Mesendoderm (in vitro differentiated cells): ENCODE results near the gene ARID1B.

Experiments used
- DNase-seq: peaks from one replicate; pipeline ENCODE4 v3.0.0; 2013
- H2AK5ac ChIP-seq: 2 replicates; pipeline ENCODE4 v1.6.1; 2013; ENCODE audit warnings: low read length, inconsistent platforms
- H2BK120ac ChIP-seq: 2 replicates; pipeline ENCODE4 v1.6.1; 2013; ENCODE audit warnings: low read depth, mild to moderate bottlenecking, low read length, moderate library complexity, mixed read lengths
- H2BK15ac ChIP-seq: replicated peaks from 2 replicates; pipeline ENCODE4 v1.6.1; 2013; ENCODE audit warnings: low read depth, mild to moderate bottlenecking, moderate library complexity
- H2BK5ac ChIP-seq: 2 replicates; pipeline ENCODE4 v1.6.1; 2013; ENCODE audit warnings: low read length, inconsistent platforms
- H3K18ac ChIP-seq: 2 replicates; pipeline ENCODE4 v1.6.1; 2013; ENCODE audit warnings: mild to moderate bottlenecking, low read length, mixed read lengths
- H3K23ac ChIP-seq: one replicate; pipeline ENCODE4 v1.6.1; 2013; ENCODE audit warnings: low read length
- H3K27ac ChIP-seq: 2 replicates; pipeline ENCODE4 v1.5.1; 2013; ENCODE audit warnings: low read depth, mild to moderate bottlenecking, inconsistent platforms, low read length, moderate library complexity
- H3K27me3 ChIP-seq: 2 replicates; pipeline ENCODE4 v1.6.1; 2013; ENCODE audit warnings: low read length, control low read depth, mild to moderate bottlenecking, inconsistent platforms; ENCODE audit not compliant: insufficient read depth, poor library complexity
- H3K36me3 ChIP-seq: 2 replicates; pipeline ENCODE4 v1.6.1; 2013; ENCODE audit warnings: low read length, inconsistent platforms; ENCODE audit not compliant: control insufficient read depth, insufficient read depth
- H3K4ac ChIP-seq: one replicate; pipeline ENCODE4 v1.6.1; 2013; ENCODE audit warnings: low read depth, mild to moderate bottlenecking, low read length, moderate library complexity
- H3K4me1 ChIP-seq: 2 replicates; pipeline ENCODE4 v1.6.1; 2013; ENCODE audit warnings: low read depth, low read length, inconsistent platforms; ENCODE audit not compliant: control insufficient read depth
- H3K4me2 ChIP-seq: 2 replicates; pipeline ENCODE4 v1.6.1; 2013; ENCODE audit warnings: low read length
- H3K4me3 ChIP-seq: 2 replicates; pipeline ENCODE4 v1.5.1; 2013; ENCODE audit warnings: mild to moderate bottlenecking, low read length
- H3K56ac ChIP-seq: one replicate; pipeline ENCODE4 v1.6.1; 2013; ENCODE audit warnings: low read length
- H3K79me1 ChIP-seq: 2 replicates; pipeline ENCODE4 v1.6.1; 2013; ENCODE audit warnings: low read length, inconsistent platforms
- H3K79me2 ChIP-seq: 2 replicates; pipeline ENCODE4 v1.6.1; 2013; ENCODE audit warnings: mild to moderate bottlenecking, low read length; ENCODE audit not compliant: control insufficient read depth, insufficient read depth
- H3K9ac ChIP-seq: 2 replicates; pipeline ENCODE4 v1.6.1; 2013; ENCODE audit warnings: low read length, inconsistent platforms
- H4K5ac ChIP-seq: one replicate; pipeline ENCODE4 v1.6.1; 2013; ENCODE audit warnings: low read length
- H4K8ac ChIP-seq: one replicate; pipeline ENCODE4 v1.6.1; 2013; ENCODE audit warnings: low read depth, mild to moderate bottlenecking, control low read depth, low read length, moderate library complexity
- WGBS: extraction: QIAGEN DNeasy Blood & Tissue Kit; methylation state at CpG from one replicate; pipeline ENCODE4 v1.1.7; 2013; ENCODE audit warnings: low lambda C conversion rate, missing lambda C conversion rate; ENCODE audit not compliant: insufficient coverage; ENCODE audit errors: extremely low coverage; 5-methylcytosine and 5-hydroxymethylcytosine counted together

The ARID1B gene

GRCh38 chr6:156899071-156899470 is 121.9 kb downstream of the ARID1B start:
- no peak overlapping the region for H3K56ac ChIP-seq
- no peak overlapping the region for H3K18ac ChIP-seq
- no peak overlapping the region for H2BK120ac ChIP-seq
- no peak overlapping the region for H4K8ac ChIP-seq
- no peak overlapping the region for H4K5ac ChIP-seq
- no peak overlapping the region for H3K23ac ChIP-seq
- no peak overlapping the region for H3K4me3 ChIP-seq
- H2BK15ac ChIP-seq, result no peak overlapping the region
- DNase-seq, result no peak
- peaks cover 17% of the 10 kb centered on the region for H3K79me1 ChIP-seq
- no peak overlapping the region for H3K4ac ChIP-seq
- no peak overlapping the region for H2BK5ac ChIP-seq
- no peak overlapping the region for H3K9ac ChIP-seq
- no CpG with 5 or more reads among the region's 4 CpGs for WGBS
- H3K79me2 ChIP-seq, result peaks cover 31% of the 10 kb centered on the region
- no peak overlapping the region for H2AK5ac ChIP-seq
- H3K27me3 ChIP-seq, result no peaks in the 10 kb centered on the region
- H3K36me3 ChIP-seq, result no peaks in the 10 kb centered on the region
- no peaks in the 10 kb centered on the region for H3K4me1 ChIP-seq
- no peak overlapping the region for H3K27ac ChIP-seq
- H3K4me2 ChIP-seq, result no peak overlapping the region

- Histone ChIP-seq H3K23ac (no peak overlapping the region), H2AK5ac (no peak overlapping the region), H3K9ac (no peak overlapping the region), H2BK15ac (no peak overlapping the region), H3K18ac (no peak overlapping the region), H3K79me2 (peaks cover 31% of the 10 kb centered on the region), H3K27me3 (no peaks in the 10 kb centered on the region), H3K4me2 (no peak overlapping the region), H3K4me1 (no peaks in the 10 kb centered on the region), H3K56ac (no peak overlapping the region), H2BK5ac (no peak overlapping the region), H3K4ac (no peak overlapping the region), H4K5ac (no peak overlapping the region), H3K36me3 (no peaks in the 10 kb centered on the region), H3K79me1 (peaks cover 18% of the 10 kb centered on the region), H2BK120ac (no peak overlapping the region), H4K8ac (no peak overlapping the region), H3K27ac (no peak overlapping the region), H3K4me3 (no peak overlapping the region)
- WGBS, result 100% methylated on average over 2 of the region's 8 CpGs
- DNase-seq, result no peak
These were observed 122.5 kb downstream of the ARID1B start for GRCh38 chr6:156899532-156900135.

GRCh38 chr6:156900292-156900691 is 123.1 kb downstream of the ARID1B start:
- Histone ChIP-seq H2AK5ac (no peak overlapping the region), H3K27ac (no peak overlapping the region), H3K27me3 (no peaks in the 10 kb centered on the region), H3K4me1 (no peaks in the 10 kb centered on the region), H3K23ac (no peak overlapping the region), H2BK120ac (no peak overlapping the region), H3K79me1 (peaks cover 17% of the 10 kb centered on the region), H3K36me3 (no peaks in the 10 kb centered on the region), H3K79me2 (peaks cover 26% of the 10 kb centered on the region), H3K4ac (no peak overlapping the region), H3K4me2 (no peak overlapping the region), H3K4me3 (no peak overlapping the region), H3K56ac (no peak overlapping the region), H4K8ac (no peak overlapping the region), H3K9ac (no peak overlapping the region), H3K18ac (no peak overlapping the region), H2BK15ac (no peak overlapping the region), H4K5ac (no peak overlapping the region), H2BK5ac (no peak overlapping the region)
- DNase-seq, result no peak

DNA sequence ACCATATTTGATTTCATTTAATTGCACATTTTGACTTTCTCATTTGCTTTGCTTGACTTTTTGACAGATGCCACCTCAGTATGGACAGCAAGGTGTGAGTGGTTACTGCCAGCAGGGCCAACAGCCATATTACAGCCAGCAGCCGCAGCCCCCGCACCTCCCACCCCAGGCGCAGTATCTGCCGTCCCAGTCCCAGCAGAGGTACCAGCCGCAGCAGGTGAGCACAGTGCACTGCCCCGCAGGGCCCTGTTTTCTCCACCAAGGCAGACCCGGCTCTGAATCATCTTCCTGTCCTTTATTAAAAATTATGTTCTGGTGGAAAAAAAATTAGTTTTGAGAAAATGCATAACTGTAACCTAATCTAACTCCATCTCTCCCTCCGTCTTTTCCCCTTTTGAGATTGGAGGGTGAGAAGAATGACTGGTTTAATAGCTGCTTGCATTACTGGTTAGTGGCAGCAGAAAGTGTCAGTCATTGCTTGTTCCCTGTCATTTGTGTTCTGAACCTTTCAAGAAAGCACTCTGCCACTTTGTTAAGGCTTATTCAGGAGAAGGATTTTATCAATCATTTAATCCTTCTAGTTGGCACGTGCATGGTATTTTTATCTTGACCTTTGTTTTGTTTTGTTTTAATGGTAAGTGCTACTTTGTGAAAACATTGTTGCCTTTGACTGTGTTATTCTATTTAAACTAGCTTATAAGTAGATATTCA is 124.3 kb downstream of the ARID1B start:
- no peaks in the 10 kb centered on the region for H3K36me3 ChIP-seq
- H2BK15ac ChIP-seq, result no peak overlapping the region
- no peak overlapping the region for H2BK5ac ChIP-seq
- H4K5ac ChIP-seq, result no peak overlapping the region
- H3K79me2 ChIP-seq, result peaks cover 23% of the 10 kb centered on the region
- H3K27me3 ChIP-seq, result no peaks in the 10 kb centered on the region
- H2BK120ac ChIP-seq, result no peak overlapping the region
- no peak for DNase-seq
- H3K18ac ChIP-seq, result no peak overlapping the region
- no peak overlapping the region for H3K56ac ChIP-seq
- H3K9ac ChIP-seq, result no peak overlapping the region
- no CpG with 5 or more reads among the region's 9 CpGs for WGBS
- H3K23ac ChIP-seq, result no peak overlapping the region
- H3K27ac ChIP-seq, result no peak overlapping the region
- no peak overlapping the region for H3K4me2 ChIP-seq
- H3K4me3 ChIP-seq, result no peak overlapping the region
- H4K8ac ChIP-seq, result no peak overlapping the region
- H3K4me1 ChIP-seq, result no peaks in the 10 kb centered on the region
- H3K4ac ChIP-seq, result no peak overlapping the region
- peaks cover 19% of the 10 kb centered on the region for H3K79me1 ChIP-seq
- no peak overlapping the region for H2AK5ac ChIP-seq

DNA sequence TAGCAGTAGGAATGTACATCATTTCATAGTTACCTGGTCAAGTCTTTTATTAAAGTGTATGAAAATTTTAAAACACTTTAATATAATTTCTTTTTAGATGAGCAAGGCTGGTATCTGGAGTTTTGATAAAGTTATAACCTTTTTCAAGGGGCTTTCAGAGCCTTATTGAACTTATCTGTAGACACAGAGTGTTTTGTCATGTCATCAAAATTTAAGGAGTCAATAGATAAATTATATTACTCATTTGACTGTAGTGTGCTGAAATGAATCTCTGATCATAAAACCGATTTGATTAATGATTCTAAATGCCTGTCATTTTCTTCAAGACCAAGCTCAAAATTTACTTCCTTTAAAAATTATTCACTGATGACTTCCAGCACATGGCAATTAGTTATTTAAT is 125.6 kb downstream of the ARID1B start:
- Histone ChIP-seq H3K27ac (no peak overlapping the region), H3K36me3 (no peaks in the 10 kb centered on the region), H4K5ac (no peak overlapping the region), H3K79me2 (peaks cover 23% of the 10 kb centered on the region), H2AK5ac (no peak overlapping the region), H3K9ac (no peak overlapping the region), H3K4me1 (no peaks in the 10 kb centered on the region), H2BK5ac (no peak overlapping the region), H3K4me2 (no peak overlapping the region), H3K4me3 (no peak overlapping the region), H3K4ac (no peak overlapping the region), H3K79me1 (peaks cover 19% of the 10 kb centered on the region), H3K27me3 (no peaks in the 10 kb centered on the region), H2BK120ac (no peak overlapping the region), H3K56ac (no peak overlapping the region), H4K8ac (no peak overlapping the region), H3K23ac (no peak overlapping the region), H2BK15ac (no peak overlapping the region), H3K18ac (no peak overlapping the region)
- no peak for DNase-seq
- no CpG with 5 or more reads among the region's 1 CpG for WGBS
